Transverse colon (tissue), 4 donors: ENCODE measurements around the gene MGAT3. TPM values are rescaled to one million over a fixed set of nuclear protein-coding genes. Genes with fewer than 3 reads are reported as not detected.

Source experiments
- DNase-seq: peaks from one replicate; pipeline ENCODE4 v3.0.0-alpha.2; 2019
- H3K27ac ChIP-seq, 4 donors: fragments of 200-600 bp; sonication (generic); 2 replicates each; pipeline ENCODE4 v1.5.1; 2016 to 2018; ENCODE audit warnings: inconsistent platforms in 4 of 4
- H3K27me3 ChIP-seq: fragments of 200-600 bp; sonication (generic); 2 replicates; pipeline ENCODE4 v1.5.1; 2017; ENCODE audit warnings: inconsistent platforms
- H3K36me3 ChIP-seq, 4 donors: fragments of 200-600 bp; sonication (generic); 2 replicates each; pipeline ENCODE4 v1.5.1; 2017 to 2019; ENCODE audit warnings: inconsistent platforms in 4 of 4
- H3K4me1 ChIP-seq, 4 donors: fragments of 200-600 bp; sonication (generic); 2 replicates each; pipeline ENCODE4 v1.5.1; 2017 to 2020; ENCODE audit warnings: inconsistent platforms in 4 of 4
- H3K4me3 ChIP-seq, 4 donors: fragments of 200-600 bp; sonication (generic); 1 replicate in 1 of 4; 2 replicates in 3 of 4; pipeline versions ENCODE4 v1.5.1 to v1.6.1; 2017 to 2019; ENCODE audit warnings: inconsistent platforms in 4 of 4
- H3K9me3 ChIP-seq, 2 donors: fragments of 200-600 bp; sonication (generic); 2 replicates each; pipeline ENCODE4 v1.5.1; 2017 to 2019; ENCODE audit warnings: inconsistent platforms in 2 of 2
- EP300 ChIP-seq: sonication (generic); formaldehyde crosslinking; IDR thresholded peaks from one replicate; pipeline ENCODE4 v1.6.1; 2017; ENCODE audit warnings: antibody characterized with exemption, low read depth
- POLR2A ChIP-seq: fragments of 450-650 bp; IDR thresholded peaks from one replicate; pipeline ENCODE4 v1.6.1; 2016; ENCODE audit warnings: antibody characterized with exemption, mild to moderate bottlenecking, moderate library complexity
- POLR2AphosphoS5 ChIP-seq, 3 donors: sonication (generic); formaldehyde crosslinking; IDR thresholded peaks; one replicate each; pipeline ENCODE4 v1.6.1; 2016; ENCODE audit warnings: antibody characterized with exemption in 3 of 3
- WGBS, 2 donors: methylation state at CpG; one replicate each; pipeline ENCODE4 v1.1.5; 2018; ENCODE audit warnings: low coverage in 1 of 2; 5-methylcytosine and 5-hydroxymethylcytosine counted together
- in situ Hi-C, 4 donors: fragments of 200-750 bp; cut with MboI; loops; one replicate each; pipeline versions ENCODE4 v1.15.0 to v1.15.1; 2017; ENCODE audit warnings: low sequenced_read_pairs in 3 of 4, low pct_ligation_motif_present in 1 of 4, low pct_unique_long_range_greater_than_20kb in 1 of 4
- intact Hi-C: fragments of 100-400 bp; cut with DNase I; formaldehyde crosslinking; loops from one replicate; pipeline ENCODE4 v1.15.1; 2023; ENCODE audit warnings: low total_unique reads
- total RNA-seq, 4 donors: library from RNA; depleted of rRNA; stranded (reverse); fragments of >200 nt; gene quantifications; one replicate each; pipeline ENCODE4 v1.1.0, GENCODE V29; 2016
- TF ChIP-seq, protein P1 (sequence below), 5 experiments: fragments of 200-600 bp in 3 of 5; fragments of 450-650 bp in 2 of 5; sonication (generic) in 3 of 5; IDR thresholded peaks; 1 replicate in 2 of 5; 2 replicates in 3 of 5; pipeline ENCODE4 v1.5.1; 2016 to 2017; ENCODE audit warnings: antibody characterized with exemption in 5 of 5, inconsistent platforms in 3 of 5, mild to moderate bottlenecking in 2 of 5, moderate library complexity in 1 of 5

MGAT3 gene
- total RNA-seq, 4 donors from 2014 or later = 1.2 to 10.1 (median 5.2) TPM

DNA sequence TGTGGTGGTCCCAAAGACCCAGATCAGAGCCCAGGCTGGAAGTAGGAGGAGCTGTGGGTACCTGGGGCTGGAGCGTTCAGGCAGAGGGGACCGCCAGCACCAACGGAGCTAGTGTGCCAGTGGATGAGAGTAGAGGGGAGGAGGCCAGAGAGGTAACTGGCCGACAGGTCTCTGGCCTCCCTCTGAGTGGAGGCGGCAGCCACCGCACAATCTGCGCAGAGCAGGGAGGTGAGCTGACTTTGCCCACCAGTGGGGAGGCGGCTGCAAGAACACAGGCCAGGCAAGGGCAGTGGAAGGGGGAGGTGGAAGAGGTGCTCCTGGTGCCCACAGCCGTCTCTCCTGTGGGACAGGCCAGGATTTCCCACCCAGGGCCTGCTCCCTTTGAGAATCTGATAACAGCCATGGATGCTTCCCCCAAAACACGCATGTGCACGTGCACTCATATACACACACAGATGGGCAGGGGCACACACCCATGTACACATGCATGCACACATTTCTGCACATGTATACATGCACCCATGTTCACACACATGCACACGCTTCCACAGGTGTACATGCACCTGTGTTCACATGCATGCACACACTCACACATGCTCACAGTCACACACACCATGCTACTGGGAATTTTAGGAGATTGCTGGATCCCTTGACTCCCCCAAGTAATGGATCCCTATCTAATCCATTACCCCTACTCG is 6.4 kb upstream of the MGAT3 start:
- peaks cover 0 to 3% (median 1%) of the 10 kb centered on the region in 4 donors for H3K4me1 ChIP-seq
- 91% methylated on average over 12 of the region's 13 CpGs; no CpG with 5 or more reads in 1 of the 2 donors for WGBS, 2 donors
- DNase-seq = no peak
- TF ChIP-seq POLR2A (no peak), POLR2AphosphoS5 (IDR thresholded peaks at IDR 0.05) (no peak), EP300 (no peak)
- TF ChIP-seq, protein P1, sequence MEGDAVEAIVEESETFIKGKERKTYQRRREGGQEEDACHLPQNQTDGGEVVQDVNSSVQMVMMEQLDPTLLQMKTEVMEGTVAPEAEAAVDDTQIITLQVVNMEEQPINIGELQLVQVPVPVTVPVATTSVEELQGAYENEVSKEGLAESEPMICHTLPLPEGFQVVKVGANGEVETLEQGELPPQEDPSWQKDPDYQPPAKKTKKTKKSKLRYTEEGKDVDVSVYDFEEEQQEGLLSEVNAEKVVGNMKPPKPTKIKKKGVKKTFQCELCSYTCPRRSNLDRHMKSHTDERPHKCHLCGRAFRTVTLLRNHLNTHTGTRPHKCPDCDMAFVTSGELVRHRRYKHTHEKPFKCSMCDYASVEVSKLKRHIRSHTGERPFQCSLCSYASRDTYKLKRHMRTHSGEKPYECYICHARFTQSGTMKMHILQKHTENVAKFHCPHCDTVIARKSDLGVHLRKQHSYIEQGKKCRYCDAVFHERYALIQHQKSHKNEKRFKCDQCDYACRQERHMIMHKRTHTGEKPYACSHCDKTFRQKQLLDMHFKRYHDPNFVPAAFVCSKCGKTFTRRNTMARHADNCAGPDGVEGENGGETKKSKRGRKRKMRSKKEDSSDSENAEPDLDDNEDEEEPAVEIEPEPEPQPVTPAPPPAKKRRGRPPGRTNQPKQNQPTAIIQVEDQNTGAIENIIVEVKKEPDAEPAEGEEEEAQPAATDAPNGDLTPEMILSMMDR (IDR thresholded peaks at IDR 0.05) = no peak
- no peaks in the 10 kb centered on the region for H3K27me3 ChIP-seq
- H3K4me3 ChIP-seq = no peak overlapping the region
- intact Hi-C loops = no loop called here
- no peaks in the 10 kb centered on the region for H3K36me3 ChIP-seq
- H3K9me3 ChIP-seq = no peaks in the 10 kb centered on the region
- in situ Hi-C loops = no loop called here
- no peak overlapping the region for H3K27ac ChIP-seq

DNA sequence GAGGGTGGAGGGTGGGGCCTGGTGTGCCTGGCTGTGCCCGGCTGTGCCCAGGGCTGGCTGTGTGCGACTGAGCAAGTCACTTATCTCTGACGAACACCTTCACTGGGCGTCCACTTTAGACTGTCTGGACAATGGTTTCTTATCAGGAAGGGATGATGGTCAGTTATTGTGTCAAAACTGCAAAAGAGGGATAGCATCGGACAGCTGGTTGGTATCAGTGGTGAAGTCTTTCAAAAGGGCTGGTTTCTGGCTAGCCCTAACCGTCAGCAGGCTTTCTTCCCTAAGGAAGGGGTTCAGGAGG is 4.1 kb upstream of the MGAT3 start:
- Histone ChIP-seq H3K4me3 (no peak overlapping the region), H3K27ac (no peak overlapping the region), H3K4me1 (peaks cover 0 to 7% (median 3%) of the 10 kb centered on the region in 4 donors), H3K36me3 (no peaks in the 10 kb centered on the region), H3K9me3 (no peaks in the 10 kb centered on the region), H3K27me3 (peaks cover 17% of the 10 kb centered on the region)
- intact Hi-C loops = no loop called here
- in situ Hi-C loops = no loop called here
- 84% methylated on average over 6 of the region's 6 CpGs; no CpG with 5 or more reads in 1 of the 2 donors for WGBS, 2 donors
- DNase-seq = no peak
- TF ChIP-seq POLR2A (no peak), POLR2AphosphoS5 (IDR thresholded peaks at IDR 0.05) (no peak), EP300 (no peak)
- TF ChIP-seq, protein P1 (IDR thresholded peaks at IDR 0.05) = no peak

DNA sequence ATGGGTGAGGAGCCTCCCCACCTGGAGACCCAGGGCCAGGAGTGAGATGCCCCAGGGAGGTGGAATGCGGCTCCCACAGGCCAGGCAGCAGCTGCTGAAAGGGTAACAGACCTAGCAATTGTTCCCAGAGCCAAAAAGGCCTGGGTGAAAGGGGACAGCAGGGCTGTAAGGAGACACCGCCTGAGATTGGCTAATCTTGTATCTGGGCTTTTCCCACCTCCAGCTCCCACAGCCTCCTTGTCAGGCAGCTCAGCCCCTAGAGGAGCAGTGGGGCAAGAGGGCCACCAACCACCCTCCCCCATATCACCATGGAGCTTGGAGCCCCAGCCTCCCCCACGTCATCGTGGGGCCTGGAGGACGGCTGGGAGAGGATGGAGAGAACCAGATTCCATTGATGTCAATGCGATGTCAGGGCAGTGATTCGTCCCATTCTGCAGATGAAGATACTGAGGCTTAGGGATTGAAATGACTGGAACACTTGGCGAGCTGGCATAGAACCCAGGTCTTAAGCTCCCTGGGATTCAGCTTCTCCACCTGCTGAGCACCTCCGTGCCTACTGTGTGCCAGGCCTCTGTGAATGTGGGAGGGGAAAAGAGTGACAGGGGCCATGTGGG is 2.9 kb upstream of the MGAT3 start:
- H3K9me3 ChIP-seq = no peaks in the 10 kb centered on the region
- no peak for DNase-seq
- in situ Hi-C loops = no loop called here
- 81% methylated on average over 9 of the region's 9 CpGs; no CpG with 5 or more reads in 1 of the 2 donors for WGBS, 2 donors
- H3K4me3 ChIP-seq = no peak overlapping the region
- peaks cover 0 to 12% (median 7%) of the 10 kb centered on the region in 4 donors for H3K4me1 ChIP-seq
- peaks cover 29% of the 10 kb centered on the region for H3K27me3 ChIP-seq
- TF ChIP-seq, protein P1 (IDR thresholded peaks at IDR 0.05) = no peak
- no peak for TF ChIP-seq POLR2AphosphoS5 (IDR thresholded peaks at IDR 0.05)
- TF ChIP-seq EP300 = no peak
- no peak for TF ChIP-seq POLR2A
- H3K36me3 ChIP-seq = no peaks in the 10 kb centered on the region
- no peak overlapping the region for H3K27ac ChIP-seq
- intact Hi-C loops = no loop called here

DNA sequence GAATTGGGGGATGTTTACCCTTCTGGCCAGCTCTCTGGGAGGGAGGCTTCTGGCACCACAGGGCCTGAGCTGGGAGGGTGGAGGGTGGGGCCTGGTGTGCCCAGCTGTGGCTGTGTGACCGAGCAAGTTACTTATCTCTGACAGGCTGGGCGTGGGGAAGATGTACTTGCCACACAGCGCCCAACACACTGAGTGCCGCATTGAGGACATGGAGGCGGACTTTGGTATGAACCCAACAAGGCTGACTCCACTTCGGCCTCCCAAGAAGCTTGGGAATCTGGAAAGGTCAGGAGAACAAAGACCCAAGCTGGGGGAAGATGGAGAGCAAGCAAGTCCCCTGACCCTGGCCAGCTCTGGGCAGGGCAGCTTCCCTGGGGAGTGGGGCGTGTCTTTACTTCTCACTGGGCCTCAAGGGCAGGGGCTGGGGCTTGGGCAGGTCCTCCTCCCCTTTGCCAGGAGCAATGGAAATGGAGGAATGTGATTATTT is 2.4 kb upstream of the MGAT3 start:
- H3K9me3 ChIP-seq = no peaks in the 10 kb centered on the region
- peaks cover 0 to 12% (median 7%) of the 10 kb centered on the region in 4 donors for H3K4me1 ChIP-seq
- H3K27me3 ChIP-seq = peaks cover 35% of the 10 kb centered on the region
- in situ Hi-C loops (no loop called here), intact Hi-C loops (no loop called here)
- no peak overlapping the region for H3K27ac ChIP-seq
- no peak overlapping the region for H3K4me3 ChIP-seq
- TF ChIP-seq POLR2A (no peak), POLR2AphosphoS5 (IDR thresholded peaks at IDR 0.05) (no peak), EP300 (no peak)
- TF ChIP-seq, protein P1 (IDR thresholded peaks at IDR 0.05) = no peak
- WGBS, 2 donors = 58% methylated on average over 7 of the region's 7 CpGs; no CpG with 5 or more reads in 1 of the 2 donors
- peak; percentile 53 for DNase-seq
- no peaks in the 10 kb centered on the region for H3K36me3 ChIP-seq
